ENCODE results near the gene PDE10A.

PDE10A gene

DNA sequence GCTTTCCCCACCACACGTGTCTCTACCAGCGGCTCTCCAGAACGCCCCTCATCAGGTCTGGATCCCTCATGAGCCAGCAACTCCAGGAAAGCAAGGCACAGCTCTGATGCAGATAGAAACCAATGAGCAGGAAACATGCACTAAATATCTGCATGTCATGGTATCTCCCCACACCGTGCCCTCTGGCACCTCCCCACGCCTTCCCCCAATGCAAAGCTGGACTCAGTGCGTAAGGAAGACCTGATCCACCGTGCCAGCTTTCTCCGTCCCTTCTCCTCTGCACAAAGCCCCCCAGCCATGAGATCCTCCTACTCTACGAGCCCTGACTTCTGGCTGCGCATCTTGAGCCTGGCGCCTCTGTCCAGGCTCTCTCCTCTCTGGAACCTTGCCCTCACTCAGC lies 9.4 kb downstream of the PDE10A start:
- DNase-seq, result no peak

DNA sequence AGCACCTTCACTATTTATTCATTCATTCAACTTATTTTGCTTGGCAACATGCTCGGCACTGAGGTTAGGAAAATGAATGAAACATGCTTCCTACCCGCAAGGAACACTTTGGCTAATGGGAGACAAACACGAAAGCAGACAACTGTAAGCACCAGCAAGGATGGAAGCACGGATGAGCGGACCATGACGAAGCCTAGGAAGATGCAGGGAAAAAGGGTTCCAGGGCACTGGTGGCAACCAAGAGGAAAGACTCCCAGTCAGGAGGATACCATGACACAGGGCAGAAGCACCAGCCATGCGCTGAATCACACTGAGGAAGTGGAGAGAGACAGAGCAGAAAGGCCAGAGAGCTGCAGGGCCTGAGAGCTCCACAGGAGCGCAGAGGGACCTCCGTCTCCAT lies 9.8 kb downstream of the PDE10A start:
- no peak for DNase-seq

DNA sequence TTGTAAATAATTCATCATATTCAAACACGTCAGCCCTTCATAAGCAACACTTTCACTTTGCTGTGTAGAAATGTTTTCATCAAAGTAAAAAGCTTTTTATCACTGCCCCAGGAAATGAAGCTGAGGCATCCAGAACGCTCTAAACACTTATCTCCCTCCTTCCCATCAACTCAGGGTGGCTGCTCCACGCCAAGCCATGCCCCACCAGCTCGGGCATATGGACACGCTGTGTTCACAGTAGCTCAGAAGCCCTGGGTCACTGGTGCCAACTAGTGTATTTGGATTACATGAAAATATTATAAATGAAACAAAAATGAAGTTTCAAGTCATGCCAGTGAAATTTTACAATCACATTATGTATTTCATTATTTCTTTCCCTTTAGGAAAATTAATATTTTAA lies 10.3 kb downstream of the PDE10A start:
- no peak for DNase-seq

DNA sequence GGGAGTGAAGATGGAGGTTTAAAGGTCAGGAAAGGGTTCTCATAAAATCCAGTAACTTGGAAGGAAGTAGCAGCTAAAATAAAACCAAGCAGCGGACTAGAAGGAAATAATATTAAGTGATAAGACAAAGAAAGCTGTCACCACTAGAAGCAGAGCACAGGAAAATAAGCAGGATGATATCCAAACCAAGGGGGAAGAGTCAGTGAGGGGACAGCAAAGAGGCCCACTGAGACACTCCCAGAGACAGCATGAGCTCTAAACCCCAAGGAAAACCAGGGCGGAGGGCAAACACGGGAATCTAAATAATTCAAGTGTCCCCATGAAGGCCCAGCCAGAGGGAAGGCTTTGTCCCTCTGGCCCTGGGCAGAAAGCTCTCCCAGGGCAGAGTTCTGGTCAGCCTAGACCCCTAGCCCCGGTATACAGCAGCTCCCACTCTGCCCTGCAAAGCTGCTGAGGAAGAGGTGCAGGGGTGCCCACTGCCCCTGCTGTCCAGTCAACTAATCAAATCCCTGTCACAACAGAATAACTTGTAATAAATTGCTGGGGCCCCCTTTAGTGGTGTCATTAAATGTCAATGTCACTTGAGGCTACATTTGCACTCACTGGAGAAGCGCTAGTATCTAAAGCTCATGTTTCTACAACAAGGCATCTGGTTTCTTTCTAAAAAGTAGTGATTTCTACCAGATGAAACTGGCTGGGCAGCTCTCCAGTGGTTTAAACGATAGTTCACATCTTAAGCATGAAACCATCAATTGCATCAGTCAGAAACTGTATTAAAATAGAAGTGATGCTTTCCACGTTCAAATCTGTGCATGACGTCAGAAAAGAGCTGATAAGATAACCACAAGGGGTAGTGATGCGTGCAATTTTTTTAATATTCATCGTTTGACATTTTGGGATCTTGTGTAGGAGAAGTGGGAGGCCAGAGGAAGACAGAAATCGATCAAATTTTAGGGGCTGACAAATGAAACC lies 13.6 kb downstream of the PDE10A start:
- DNase-seq, result no peak

DNA sequence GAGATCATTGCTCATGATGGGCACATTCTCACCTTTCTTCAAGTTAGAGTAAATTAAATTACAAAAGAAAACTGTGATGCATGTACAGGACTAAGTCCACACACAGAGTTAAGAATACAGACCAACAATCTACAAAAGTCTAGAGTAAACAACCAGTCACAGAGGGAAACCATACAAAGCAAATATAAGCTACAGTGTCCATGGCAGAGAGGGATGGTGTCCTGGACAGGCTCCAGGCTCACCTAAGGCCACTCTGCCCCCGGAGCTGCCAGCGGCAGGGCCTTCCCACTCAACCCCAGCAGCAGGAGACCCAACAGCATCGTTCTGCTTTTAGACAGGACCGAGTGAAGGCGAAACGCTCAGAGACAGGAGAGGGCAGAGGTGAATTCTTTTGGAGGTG lies 16.0 kb downstream of the PDE10A start:
- no peak for DNase-seq

DNA sequence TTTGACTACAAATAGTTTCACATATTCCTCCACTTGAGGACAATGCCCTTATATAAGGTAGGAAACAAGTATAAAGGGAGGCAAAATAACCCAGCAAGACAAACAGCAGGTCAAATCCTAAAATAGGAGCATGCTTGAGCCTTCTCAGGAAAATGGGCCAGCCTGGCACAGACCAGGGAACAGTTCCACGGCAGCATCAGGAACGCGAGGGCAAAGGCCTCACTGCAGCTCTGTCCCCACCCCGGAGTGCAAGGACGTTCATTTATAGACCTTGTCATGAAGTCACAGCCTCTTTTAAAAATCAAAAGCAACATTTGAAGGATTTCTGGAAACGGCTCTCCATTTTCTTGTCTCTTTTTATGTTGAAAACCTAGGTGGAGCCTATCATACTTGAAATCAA lies 17.1 kb downstream of the PDE10A start:
- DNase-seq, result no peak

DNA sequence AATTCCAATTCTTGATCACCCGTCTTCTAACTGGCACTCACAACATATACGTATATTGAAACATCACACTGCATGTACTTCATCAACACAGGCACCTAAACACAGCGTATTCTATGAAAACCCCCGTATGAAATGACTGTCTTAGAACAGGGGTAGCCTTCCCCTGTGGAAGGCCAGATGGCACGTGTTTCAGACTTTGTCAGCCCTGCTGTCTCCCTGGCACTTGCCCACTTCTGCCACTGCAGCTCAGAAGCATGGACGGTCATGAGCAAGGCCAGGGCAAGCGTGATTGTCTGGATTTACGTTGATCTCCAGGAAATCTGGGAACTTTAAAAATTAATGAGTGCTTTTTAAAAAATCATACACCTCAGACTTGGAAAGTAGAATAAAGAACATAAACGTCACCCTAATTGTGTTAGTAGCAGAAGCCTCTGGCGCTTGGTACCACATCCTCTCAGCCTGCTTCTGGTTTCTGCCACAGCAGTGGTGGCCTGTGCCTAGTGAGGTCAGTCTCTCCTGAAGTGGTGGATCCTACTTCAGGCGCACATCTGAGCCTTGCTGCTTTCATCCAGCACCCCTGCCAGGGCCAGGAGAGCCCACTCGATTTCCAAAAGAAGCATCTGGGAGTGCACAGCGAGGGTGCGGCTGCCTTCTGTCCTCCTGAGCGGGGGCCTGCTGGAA lies 18.3 kb downstream of the PDE10A start:
- no peak for DNase-seq

DNA sequence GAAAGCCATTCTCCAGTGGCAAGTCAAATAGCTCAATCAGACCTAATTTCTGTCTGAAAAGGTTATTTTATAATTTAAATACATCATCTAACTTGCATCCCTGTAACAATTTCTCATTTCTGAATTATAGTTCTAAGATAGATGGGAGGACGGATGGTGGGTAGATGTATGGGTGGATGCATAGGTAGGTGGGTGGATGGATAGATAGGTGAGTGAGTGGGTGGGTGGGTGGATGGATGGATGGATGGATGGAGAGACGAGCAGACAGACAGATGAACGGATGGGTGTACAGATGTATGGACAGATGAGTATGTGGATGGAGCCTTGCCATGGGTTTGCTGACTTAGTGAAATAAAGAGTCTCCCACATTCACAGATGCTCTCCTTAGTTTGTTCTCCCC lies 20.0 kb downstream of the PDE10A start:
- DNase-seq, result no peak

DNA sequence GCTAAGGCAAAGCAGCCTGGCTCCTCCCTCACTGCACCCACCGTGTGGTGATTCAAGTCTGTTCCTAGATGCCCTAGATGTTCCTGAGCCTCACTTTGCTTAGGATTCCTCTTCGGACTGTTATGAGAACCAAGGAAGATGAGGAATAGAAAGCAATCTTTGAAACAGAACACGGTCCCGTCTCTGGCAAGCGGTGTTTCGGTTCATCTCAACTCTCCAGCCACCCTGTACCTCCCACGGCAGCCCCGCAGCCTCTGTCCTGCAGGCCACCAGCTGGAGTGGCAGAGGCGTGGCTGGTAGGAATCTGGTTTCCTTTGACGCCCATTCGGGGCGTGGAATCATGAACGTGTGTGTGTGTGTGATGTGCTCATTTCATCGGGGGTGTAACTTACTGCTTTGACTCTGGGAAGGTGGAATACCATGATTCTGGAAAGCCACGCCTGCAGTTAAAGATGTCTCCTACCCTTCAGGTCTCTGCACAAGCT lies 21.3 kb downstream of the PDE10A start:
- no peak for DNase-seq

DNA sequence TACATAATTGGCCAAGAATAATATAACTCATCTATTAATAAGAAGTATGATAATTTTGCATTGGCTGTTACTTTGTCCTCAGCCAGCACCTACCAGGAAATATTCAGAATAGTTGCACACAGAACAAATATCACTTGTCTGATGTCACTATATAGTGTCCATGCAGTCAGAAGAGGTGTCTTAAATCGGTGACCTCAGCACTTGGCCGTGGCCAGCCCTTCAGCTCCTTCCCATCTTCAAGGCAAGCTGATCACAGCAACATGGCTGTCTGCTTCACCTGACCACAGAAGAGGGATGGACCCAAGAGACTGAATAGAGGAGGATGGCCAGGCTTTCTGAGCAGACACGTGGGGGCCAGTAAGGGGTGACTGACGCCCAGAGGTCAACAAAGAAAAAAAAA lies 22.2 kb downstream of the PDE10A start:
- no peak for DNase-seq

DNA sequence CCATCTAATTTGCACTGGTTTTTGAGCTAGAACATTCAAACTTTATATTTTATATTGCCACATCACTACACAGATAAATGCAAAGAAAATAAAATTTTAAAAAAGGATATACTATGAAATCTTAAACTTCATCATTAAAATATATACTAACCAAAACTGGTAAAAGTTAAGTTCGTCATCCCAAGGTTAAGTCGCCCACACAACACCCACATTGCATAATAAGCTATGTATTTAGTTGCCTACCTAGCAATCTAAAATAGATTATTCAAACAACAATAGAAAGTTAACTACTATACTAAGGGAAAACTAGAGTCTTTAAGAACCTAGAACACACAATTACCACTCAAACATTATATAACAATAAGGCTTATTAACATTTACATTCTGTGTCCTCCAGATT lies 24.5 kb downstream of the PDE10A start:
- no peak for DNase-seq

DNA sequence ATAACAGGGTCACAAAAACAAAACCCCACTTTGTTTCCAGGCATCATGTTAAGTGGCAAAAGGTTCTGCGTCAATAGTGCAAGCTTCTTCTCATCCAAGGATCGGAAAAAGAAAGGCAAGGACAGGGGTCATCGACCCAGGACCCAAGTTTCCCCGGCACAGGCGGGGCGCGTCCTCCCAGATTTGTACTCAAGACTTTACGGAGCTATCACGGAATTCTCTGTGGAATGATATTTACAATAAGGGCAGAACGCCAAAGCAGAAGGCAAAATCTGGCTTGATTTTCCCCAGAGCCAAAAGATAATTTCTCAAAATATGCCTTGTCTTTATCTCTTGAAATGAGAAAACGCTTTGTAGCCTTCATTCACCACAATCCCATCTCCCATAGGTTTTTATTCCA lies 25.5 kb downstream of the PDE10A start:
- no peak for DNase-seq

DNA sequence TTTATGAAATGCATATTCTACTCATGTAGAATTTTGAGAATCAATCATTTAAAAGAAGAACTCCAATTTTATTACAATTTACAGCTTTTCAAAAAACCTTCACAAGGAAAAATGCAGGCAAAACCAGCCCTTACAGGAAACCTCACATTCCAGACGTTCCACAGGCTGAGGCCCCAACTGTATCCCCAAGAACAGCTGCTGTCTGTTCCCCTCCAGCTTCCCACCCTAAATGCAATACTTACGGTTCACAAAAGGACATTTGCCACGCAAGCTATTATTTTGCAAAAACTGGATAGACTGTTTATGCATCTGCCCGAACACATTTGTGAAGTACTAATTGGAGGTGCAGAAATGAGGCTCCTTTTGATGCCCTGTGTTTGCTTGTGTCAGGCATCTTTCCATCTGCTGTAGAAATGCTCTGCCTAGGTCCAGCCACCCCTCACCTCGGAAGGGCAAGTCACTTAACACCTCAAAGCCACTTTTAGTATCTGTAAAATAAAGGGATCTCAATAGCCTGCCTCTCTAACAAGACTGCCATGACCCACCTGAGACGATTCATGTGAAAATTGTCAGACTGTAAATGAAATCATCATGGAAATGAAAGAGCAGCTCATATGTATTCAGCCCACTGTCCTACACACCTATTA lies 26.5 kb downstream of the PDE10A start:
- DNase-seq, result no peak

DNA sequence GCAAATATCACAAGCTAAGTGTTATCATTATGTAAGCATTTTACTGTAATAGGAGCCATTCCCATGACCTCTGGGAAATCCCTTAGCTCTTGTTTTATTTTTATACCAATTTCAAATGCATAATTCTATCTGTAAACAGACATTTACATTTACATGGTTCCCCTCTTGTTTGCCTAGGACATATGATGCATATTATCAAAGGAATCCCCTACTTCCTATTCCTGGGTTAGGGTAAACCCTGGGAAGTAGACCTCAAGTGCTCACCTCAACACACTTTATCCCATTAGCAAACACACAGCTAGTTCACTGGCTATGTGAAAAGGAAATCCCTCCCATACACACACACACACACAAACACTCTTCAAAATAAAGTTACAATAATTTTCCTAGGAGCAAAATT lies 27.1 kb downstream of the PDE10A start:
- no peak for DNase-seq

DNA sequence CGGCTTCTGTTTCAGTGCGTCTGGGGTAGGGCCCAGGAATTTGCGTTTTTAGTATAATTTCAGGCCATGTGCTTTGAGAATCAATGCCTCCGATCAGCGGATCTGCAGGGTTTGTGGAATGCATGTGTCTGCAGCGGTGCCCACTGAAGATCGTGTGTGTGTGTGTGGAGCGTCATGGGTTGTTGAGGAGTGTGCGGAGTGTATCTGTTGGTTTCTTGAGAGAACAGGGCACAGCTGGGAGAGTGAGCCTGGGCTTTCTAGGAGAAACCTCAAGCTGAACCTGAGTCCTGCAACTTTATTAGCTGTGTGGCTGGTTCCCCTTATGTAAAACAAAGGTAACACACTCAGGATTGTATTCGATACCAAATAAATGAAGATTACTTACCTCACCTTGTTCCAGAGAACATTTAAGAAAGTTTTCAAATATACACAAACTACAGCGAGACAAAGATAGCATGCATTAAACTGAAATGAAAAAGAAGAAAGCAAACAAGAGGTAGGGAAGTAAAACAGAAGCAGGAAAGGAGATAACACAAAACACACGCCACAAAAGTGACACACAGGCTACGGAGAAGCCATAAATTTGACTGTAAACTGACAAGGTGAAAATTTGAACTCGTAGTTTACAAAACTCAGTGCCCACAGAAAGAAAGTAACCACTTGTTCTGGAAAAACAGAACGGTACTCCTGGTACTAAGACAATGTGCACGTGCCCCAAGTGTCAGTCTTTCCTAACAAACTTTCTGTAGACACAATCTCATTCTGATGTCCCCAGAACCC lies 28.8 kb downstream of the PDE10A start:
- no peak for DNase-seq

DNA sequence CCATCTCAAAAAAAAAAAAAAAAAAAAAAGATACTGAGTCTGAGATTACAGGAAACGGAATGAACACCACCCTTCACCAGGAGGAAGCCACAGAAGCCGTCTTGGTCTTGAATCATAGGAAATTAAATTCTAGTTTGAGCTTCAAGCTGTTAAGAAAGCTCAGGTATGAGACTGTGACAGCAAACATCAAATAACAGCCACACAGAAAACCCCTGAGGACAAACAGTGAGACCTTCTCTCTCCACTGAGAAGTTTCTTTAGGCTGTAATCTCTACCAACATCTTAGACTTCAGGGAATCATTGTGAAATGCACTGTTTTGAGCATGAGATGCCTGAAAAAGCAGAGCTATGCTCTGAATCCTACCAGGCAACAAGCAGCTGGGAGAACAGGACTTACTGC lies 30.8 kb downstream of the PDE10A start:
- no peak for DNase-seq

DNA sequence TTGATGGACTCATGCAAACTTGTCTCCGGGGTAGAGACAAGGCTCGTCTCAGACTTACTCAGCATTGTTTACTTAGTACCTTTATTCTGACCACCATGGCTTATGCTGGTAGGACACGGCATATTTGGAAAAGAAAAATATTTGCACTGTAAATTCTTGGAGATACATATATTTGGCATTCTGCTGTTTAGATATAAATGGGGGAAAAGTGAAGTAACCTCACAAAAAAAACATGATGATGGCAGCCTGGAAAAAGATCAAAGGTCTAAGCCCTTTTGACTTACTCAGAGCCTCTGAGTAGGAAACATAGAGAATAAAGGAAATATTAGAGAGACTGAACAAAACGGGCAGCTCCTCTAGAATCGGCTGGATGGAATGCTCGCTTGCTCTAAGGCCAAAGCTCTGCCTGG lies 32.5 kb downstream of the PDE10A start:
- no peak for DNase-seq

DNA sequence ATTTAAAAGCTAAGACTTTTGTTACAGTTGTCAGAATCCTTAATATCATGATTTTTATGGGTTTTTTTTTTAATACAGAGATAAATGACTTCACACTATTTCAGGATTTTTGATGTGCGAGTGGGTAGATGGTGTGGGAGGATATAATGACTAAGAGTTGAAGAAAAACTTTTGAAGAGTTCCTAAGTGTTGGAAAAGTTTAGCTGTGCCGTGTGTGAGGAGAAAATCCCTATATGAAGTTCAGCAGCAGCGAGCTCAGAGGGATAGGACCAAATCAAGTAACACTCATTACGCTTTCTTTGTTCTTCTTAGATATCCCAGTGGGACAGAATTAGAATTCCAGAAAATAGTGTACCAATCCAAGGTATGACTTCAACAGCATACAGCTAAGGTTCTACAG lies 34.1 kb downstream of the PDE10A start:
- DNase-seq, result no peak

DNA sequence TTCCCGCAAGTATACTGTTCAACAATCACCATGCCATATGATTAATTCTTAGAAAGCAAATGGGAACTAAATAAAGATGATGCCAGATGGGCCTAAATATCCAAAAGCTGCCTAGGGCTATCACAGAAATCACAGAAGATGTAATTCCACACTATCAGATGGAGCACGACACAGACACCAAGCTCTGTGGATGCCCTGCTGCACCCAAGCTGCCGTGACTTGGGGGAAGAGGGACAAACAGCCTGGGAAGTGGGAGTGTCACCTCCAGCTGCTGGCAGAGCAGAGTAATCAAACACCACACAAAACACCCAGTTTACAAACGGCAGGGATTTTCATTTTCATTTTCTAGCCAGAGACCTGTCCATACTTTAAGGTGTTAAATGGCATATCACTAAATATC lies 35.7 kb downstream of the PDE10A start:
- no peak for DNase-seq

DNA sequence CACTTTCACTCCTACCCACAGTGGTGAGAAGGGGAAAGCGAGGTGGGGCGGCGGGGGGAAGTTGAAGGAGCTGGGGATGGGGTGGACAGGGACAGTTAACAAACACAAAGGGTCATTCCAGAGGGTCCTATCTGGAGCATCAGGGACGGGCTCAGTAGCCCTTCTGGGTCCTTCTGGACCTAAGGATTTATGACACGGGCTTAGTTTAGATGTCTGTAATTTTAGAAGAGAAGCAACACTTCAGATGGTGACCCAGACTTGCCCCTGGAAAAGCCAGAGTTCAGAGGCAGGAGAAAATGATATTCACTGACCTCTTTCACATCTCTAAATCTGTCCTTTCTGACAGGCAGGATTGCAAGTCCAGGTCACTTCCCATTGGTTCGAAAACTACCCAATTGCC lies 36.3 kb downstream of the PDE10A start:
- no peak for DNase-seq

DNA sequence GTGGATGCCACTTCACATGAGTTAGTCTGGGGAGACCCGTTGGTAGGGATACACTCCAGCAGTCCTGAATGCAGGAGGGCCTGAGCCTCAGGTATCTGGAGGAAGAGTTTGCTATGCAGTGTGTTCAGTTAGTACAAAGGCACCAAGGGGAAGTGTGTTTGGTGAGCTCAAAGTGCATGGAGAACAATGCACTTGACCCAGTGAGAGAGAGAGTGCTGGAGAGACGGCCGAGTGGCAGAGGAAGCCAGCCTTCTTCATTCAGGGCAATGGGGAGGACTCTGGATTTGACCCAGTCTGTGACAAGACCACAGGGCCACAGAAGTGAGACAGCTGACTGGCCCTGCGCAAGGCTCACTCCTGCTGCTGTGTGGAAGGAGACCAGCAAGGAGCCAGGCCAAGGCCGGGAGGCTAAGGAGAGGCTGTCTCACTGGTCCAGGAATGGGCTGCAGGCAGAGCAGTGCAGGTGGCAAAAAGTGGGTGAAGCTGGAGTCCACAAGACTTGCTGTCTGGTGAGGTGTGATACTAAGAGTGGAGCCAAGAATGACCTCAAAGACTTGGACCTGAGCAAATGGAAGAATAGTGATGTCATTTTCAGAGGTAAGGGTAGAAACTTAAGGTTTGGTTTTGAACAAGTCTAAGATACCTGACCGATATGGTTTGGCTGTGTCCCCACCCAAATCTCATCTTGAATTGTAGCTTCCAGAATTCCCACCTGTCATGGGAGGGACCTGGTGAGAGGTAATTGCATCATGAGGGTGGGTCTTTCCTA lies 38.0 kb downstream of the PDE10A start:
- no peak for DNase-seq

DNA sequence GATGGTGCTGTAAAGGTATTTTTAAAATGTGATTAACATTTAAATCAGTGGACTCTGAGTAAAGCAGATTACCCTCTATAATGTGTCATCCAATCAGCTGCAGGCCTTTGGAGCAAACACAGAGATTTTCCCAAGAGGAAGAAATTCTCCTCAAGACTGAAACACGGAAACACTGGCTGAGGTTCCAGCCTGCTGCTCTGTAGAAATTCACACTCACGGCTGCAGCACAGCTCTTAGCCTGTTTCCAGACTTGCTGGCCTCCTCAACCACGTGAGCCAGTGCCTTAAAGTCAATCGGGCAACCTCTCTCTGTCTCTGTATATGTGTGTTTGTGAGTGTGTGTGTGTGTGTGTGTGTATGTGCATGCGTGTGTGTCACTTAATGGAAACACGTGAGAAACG lies 41.1 kb downstream of the PDE10A start:
- DNase-seq, result no peak
